ENCODE data around the gene UBR1. TPM values are rescaled to one million over a fixed set of nuclear protein-coding genes. Genes with fewer than 3 reads are reported as not detected.
A peak's percentile ranks its signal among the peaks of the same experiment; 100 is the strongest.
"Not testable (repeated sequence)": the region's sequence is repeated elsewhere in the genome, so short reads cannot be mapped to it uniquely, and the experiment has no call there.

UBR1 gene
- total RNA-seq, 1 donor from 2014 or later, result 32.5 TPM

DNA sequence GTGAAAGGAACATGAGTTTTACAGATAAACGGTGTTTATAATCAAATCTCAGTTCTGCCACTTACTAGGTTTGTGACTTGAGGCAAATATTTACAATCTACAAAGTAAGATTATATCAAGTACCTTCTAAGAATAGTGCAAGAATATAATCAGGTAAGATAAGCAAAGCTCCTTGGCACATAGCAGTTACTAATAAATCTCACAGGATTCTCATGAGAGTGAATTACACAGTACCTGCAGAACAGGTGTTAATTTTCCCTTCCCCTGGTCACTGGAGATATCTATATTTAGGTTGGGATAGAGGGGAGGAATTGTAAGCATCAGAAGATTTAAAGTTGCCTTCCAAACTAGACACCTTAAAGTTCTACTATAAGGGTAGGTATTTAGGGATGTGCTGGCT, 53.0 kb downstream of the UBR1 start:
- no peak for DNase-seq
- intact Hi-C loops (cut with DNase I), result no loop called here
- no peak overlapping the region for H3K4me3 ChIP-seq
- TF ChIP-seq, protein P1, sequence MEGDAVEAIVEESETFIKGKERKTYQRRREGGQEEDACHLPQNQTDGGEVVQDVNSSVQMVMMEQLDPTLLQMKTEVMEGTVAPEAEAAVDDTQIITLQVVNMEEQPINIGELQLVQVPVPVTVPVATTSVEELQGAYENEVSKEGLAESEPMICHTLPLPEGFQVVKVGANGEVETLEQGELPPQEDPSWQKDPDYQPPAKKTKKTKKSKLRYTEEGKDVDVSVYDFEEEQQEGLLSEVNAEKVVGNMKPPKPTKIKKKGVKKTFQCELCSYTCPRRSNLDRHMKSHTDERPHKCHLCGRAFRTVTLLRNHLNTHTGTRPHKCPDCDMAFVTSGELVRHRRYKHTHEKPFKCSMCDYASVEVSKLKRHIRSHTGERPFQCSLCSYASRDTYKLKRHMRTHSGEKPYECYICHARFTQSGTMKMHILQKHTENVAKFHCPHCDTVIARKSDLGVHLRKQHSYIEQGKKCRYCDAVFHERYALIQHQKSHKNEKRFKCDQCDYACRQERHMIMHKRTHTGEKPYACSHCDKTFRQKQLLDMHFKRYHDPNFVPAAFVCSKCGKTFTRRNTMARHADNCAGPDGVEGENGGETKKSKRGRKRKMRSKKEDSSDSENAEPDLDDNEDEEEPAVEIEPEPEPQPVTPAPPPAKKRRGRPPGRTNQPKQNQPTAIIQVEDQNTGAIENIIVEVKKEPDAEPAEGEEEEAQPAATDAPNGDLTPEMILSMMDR (IDR thresholded peaks at IDR 0.05), result no peak
- H3K9me3 ChIP-seq, result no peaks in the 10 kb centered on the region
- H3K36me3 ChIP-seq, result peaks cover 98% of the 10 kb centered on the region
- no peaks in the 10 kb centered on the region for H3K27me3 ChIP-seq (ENCODE audit: low read depth)
- peak in 1 of 2 donors; percentile 24 for ATAC-seq
- no peaks in the 10 kb centered on the region for H3K4me1 ChIP-seq
- no peak overlapping the region for H3K27ac ChIP-seq

DNA sequence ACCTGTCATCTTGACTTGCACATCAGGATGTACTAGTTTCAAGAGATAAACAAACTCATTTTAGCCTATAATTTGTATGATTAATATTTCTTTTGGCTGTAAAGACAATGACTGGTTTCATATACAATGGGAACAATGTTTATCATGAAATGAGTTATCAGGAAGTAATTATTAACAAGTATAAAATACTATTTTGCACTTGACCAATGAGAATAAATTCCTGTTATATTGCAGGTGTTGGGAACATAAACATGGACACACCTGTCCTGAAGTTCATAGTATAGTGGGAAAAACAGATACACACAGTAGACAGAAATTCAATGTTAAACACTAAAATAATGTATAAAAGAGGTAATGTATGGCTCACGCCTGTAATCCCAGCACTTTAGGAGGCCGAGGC, 56.9 kb downstream of the UBR1 start:
- intact Hi-C loops (cut with DNase I), result no loop called here
- peaks cover 98% of the 10 kb centered on the region for H3K36me3 ChIP-seq
- ATAC-seq, result no peak

DNA sequence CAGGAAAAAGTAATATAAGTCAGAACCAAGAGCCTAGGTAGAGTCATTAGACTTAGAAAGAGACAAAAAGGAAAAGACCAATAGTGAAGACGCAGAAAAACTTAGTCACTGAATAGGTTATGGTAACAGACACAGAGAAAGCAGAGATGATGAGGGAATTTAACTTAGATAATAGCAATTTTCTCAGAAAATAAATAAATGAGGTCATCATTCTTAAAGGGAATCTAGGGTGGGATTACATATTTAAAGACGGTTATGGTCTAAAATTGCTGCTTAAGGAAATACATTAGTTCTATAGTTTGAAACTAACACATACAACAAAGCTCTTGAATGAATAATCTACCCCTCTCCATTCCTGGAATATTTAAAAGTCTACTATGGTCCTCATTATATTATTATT, 59.4 kb downstream of the UBR1 start:
- TF ChIP-seq, protein P1 (IDR thresholded peaks at IDR 0.05), result no peak
- peaks cover 98% of the 10 kb centered on the region for H3K36me3 ChIP-seq
- H3K27me3 ChIP-seq (ENCODE audit: low read depth), result no peaks in the 10 kb centered on the region
- no peaks in the 10 kb centered on the region for H3K9me3 ChIP-seq
- intact Hi-C loops (cut with DNase I), result no loop called here
- no peak for DNase-seq
- no peak for ATAC-seq
- no peak overlapping the region for H3K27ac ChIP-seq
- H3K4me3 ChIP-seq, result no peak overlapping the region
- no peaks in the 10 kb centered on the region for H3K4me1 ChIP-seq

More for the DNA sequence above, 56.9 kb downstream of the UBR1 start:
- Histone ChIP-seq H3K27ac (no peak overlapping the region), H3K4me3 (no peak overlapping the region), H3K4me1 (no peaks in the 10 kb centered on the region), H3K27me3 (ENCODE audit: low read depth) (no peaks in the 10 kb centered on the region), H3K9me3 (no peaks in the 10 kb centered on the region)
- TF ChIP-seq, protein P1 (IDR thresholded peaks at IDR 0.05), result no peak
- DNase-seq, result no peak

DNA sequence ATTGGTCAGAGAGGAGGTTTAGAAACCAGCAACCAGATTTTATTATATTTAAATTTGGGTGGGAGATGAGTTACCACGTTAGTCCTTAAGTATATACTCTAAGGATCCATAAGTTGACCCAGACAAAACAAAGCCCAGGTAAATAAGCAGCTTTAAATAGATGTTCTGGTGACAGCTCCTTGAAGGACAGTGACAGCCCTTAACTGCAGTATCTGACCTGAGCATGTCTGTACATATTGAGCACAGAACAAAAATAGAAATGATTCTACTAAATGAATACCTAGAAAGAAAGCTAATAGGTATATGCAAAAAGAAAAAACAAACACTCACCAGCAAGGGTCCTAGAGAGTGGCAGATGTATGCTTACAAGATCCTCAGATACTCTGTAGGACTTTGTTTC, 63.0 kb downstream of the UBR1 start:
- H3K4me3 ChIP-seq, result no peak overlapping the region
- peaks cover 74% of the 10 kb centered on the region for H3K36me3 ChIP-seq
- H3K9me3 ChIP-seq, result no peaks in the 10 kb centered on the region
- no peaks in the 10 kb centered on the region for H3K27me3 ChIP-seq (ENCODE audit: low read depth)
- no peak for ATAC-seq
- intact Hi-C loops (cut with DNase I), result no loop called here
- no peak overlapping the region for H3K27ac ChIP-seq
- H3K4me1 ChIP-seq, result no peaks in the 10 kb centered on the region
- TF ChIP-seq, protein P1 (IDR thresholded peaks at IDR 0.05), result no peak
- DNase-seq, result no peak

DNA sequence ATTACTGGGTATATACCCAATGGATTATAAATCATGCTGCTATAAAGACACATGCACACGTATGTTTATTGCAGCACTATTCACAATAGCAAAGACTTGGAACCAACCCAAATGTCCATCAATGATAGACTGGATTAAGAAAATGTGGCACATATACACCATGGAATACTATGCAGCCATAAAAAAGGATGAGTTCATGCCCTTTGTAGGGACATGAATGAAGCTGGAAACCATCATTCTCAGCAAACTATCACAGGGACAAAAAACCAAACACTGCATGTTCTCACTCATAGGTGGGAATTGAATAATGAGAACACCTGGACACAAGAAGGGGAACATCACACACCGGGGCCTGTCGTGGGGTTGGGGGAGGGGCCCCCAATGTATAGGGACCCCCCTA, 64.8 kb downstream of the UBR1 start:
- H3K27ac ChIP-seq; H3K27me3 ChIP-seq (ENCODE audit: low read depth); H3K4me3 ChIP-seq; H3K4me1 ChIP-seq; ATAC-seq; H3K9me3 ChIP-seq; DNase-seq; intact Hi-C loops (cut with DNase I): not testable (repeated sequence)
- peaks cover 74% of the 10 kb centered on the region for H3K36me3 ChIP-seq

DNA sequence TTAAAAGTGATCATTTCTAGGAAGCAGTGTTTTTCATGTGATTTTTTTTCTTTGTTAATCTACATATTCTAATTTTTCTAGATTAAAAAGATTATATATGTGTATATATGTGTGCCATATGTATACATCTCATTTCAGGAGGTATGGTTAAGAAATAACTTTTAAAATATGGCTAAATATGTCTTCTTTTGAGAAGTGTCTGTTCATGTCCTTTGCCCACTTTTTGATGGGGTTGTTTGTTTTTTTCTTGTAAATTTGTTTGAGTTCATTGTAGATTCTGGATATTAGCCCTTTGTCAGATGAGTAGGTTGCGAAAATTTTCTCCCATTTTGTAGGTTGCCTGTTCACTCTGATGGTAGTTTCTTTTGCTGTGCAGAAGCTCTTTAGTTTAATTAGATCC, 70.6 kb downstream of the UBR1 start:
- H3K27ac ChIP-seq; H3K9me3 ChIP-seq; intact Hi-C loops (cut with DNase I); H3K4me3 ChIP-seq; DNase-seq; H3K4me1 ChIP-seq; H3K27me3 ChIP-seq (ENCODE audit: low read depth); ATAC-seq: not testable (repeated sequence)
- H3K36me3 ChIP-seq, result peaks cover 77% of the 10 kb centered on the region

DNA sequence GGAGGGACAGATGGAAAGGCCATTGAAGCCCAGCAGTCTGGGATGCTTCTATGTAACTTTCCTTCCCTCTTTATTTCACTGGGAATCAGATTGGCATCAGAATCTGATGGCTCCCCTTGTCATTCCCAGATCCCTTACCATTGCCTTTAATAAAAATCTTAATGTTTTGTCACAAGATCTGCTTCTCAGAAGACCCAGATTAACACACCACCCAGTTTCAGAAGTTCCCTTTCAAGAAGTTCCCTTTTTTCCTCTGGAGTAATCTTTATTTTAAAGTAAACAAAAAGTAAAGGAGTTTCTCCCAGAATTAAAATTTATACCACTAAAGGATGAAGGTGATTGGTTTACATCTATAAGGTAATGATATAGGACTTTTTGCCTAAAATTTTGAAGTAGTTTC, 76.4 kb downstream of the UBR1 start:
- Histone ChIP-seq H3K4me3 (no peak overlapping the region), H3K27me3 (ENCODE audit: low read depth) (no peaks in the 10 kb centered on the region), H3K4me1 (no peaks in the 10 kb centered on the region), H3K27ac (no peak overlapping the region), H3K36me3 (peaks cover 96% of the 10 kb centered on the region), H3K9me3 (no peaks in the 10 kb centered on the region)
- DNase-seq (no peak), ATAC-seq (no peak)
- TF ChIP-seq, protein P1 (IDR thresholded peaks at IDR 0.05), result no peak
- intact Hi-C loops (cut with DNase I), result no loop called here
